ENCODE results near the gene TBC1D10A. TPM values are rescaled to one million over a fixed set of nuclear protein-coding genes. Genes with fewer than 3 reads are reported as not detected.

TBC1D10A gene
- total RNA-seq, 1 experiment from 2014 or later, result 8.4 TPM

DNA sequence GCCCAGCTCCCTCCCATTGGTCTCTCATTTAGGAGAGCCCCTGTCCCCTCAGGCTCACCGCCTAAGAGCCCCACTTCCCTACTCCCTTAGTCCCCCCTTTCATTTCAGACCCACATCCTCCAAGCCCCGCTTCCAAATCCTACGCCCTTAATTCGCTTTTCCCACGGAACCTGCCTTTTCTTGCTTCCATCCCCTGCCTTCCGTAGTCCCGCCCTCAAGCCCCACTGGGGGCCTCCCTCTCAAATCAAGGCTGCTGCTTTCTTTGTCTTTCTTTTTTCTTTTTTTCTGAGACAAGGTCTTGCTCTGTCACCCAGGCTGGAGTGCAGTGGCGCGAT lies 30.5 kb upstream of the TBC1D10A start:
- Histone ChIP-seq H3K9me3 (ENCODE audit: control insufficient read depth, low read depth, low read length) (no peaks in the 10 kb centered on the region), H2BK5ac (ENCODE audit: insufficient read length, low read length) (no peak overlapping the region), H3K79me2 (ENCODE audit: insufficient read depth, low read length) (peaks cover 15% of the 10 kb centered on the region), H3K79me1 (ENCODE audit: insufficient read depth, low read depth, low read length, poor library complexity, severe bottlenecking) (peaks cover 10% of the 10 kb centered on the region), H4K20me1 (ENCODE audit: control insufficient read depth, insufficient read depth, insufficient read length) (no peaks in the 10 kb centered on the region), H3K27ac (ENCODE audit: insufficient read length, low read depth, low read length) (no peak overlapping the region), H3K23ac (ENCODE audit: insufficient read length, low read depth, low read length) (no peak overlapping the region), H2BK120ac (ENCODE audit: low read depth, low read length, poor library complexity, severe bottlenecking) (no peak overlapping the region), H3T11ph (ENCODE audit: low read length) (no peak overlapping the region), H4K8ac (replicated peaks; ENCODE audit: insufficient read length, low read depth, low read length) (no peak overlapping the region), H2BK20ac (ENCODE audit: low read depth, low read length, poor library complexity, severe bottlenecking) (no peak overlapping the region), H3K18ac (ENCODE audit: insufficient read length, low read depth, low read length) (peak overlapping the region; percentile 36), H3K27me3 (ENCODE audit: insufficient read depth, low read length) (no peaks in the 10 kb centered on the region), H2BK12ac (ENCODE audit: insufficient read length, low read depth, low read length) (no peak overlapping the region), H2AFZ (ENCODE audit: low read length) (no peak overlapping the region), H3K23me2 (ENCODE audit: insufficient read length, low read depth, low read length, poor library complexity, severe bottlenecking) (peaks cover 3% of the 10 kb centered on the region), H3K4ac (ENCODE audit: low read depth, low read length) (no peak overlapping the region), H3K9ac (ENCODE audit: extremely low read depth, insufficient read length, low read length) (peak overlapping the region; percentile 34), H3K4me1 (ENCODE audit: insufficient read depth, low read length) (no peaks in the 10 kb centered on the region; the same call in 1 of the 2 replicates), H4K91ac (ENCODE audit: insufficient read length, low read depth, low read length) (no peak overlapping the region), H4K5ac (ENCODE audit: insufficient read length, low read depth, low read length) (no peak overlapping the region), H3K14ac (ENCODE audit: insufficient read depth, low read length) (0 out of 2 replicates have a peak overlapping the region, but pooled peaks have one; percentile 45), H2AK5ac (ENCODE audit: insufficient read length, low read length) (no peak overlapping the region), H3K56ac (ENCODE audit: insufficient read length, low read depth, low read length) (no peak overlapping the region), H2BK15ac (ENCODE audit: low read depth, low read length) (no peak overlapping the region), H3K4me2 (ENCODE audit: insufficient read depth, insufficient read length, low read length) (peak overlapping the region; percentile 75)
- Mint-ChIP-seq H3K4me3 (peak overlapping the region; percentile 96 to 99), H3K4me1 (peaks cover 16 to 20% of the 10 kb centered on the region in 2 experiments), H3K9me3 (no peaks in the 10 kb centered on the region), H3K36me3 (ENCODE audit: insufficient read depth in 1 of 3, low read depth in 3 of 3) (peaks cover 7 to 21% (median 19%) of the 10 kb centered on the region in 3 experiments), H3K27ac (peak overlapping the region; percentile 83 to 98 (median 91)), H3K27me3 (ENCODE audit: low read depth) (no peaks in the 10 kb centered on the region)
- no CpG with 5 or more reads among the region's 9 CpGs for WGBS (ENCODE audit: extremely low coverage, insufficient read length, low lambda C conversion rate)
- no peak for DNase-seq
- TF ChIP-seq, protein P1, sequence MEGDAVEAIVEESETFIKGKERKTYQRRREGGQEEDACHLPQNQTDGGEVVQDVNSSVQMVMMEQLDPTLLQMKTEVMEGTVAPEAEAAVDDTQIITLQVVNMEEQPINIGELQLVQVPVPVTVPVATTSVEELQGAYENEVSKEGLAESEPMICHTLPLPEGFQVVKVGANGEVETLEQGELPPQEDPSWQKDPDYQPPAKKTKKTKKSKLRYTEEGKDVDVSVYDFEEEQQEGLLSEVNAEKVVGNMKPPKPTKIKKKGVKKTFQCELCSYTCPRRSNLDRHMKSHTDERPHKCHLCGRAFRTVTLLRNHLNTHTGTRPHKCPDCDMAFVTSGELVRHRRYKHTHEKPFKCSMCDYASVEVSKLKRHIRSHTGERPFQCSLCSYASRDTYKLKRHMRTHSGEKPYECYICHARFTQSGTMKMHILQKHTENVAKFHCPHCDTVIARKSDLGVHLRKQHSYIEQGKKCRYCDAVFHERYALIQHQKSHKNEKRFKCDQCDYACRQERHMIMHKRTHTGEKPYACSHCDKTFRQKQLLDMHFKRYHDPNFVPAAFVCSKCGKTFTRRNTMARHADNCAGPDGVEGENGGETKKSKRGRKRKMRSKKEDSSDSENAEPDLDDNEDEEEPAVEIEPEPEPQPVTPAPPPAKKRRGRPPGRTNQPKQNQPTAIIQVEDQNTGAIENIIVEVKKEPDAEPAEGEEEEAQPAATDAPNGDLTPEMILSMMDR (conservative IDR thresholded peaks at IDR 0.05), result no peak

Data from H9 (cell line).